Diencephalon (tissue), 1 donor: ENCODE results near the gene BOD1L1. TPM values are rescaled to one million over a fixed set of nuclear protein-coding genes. Genes with fewer than 3 reads are reported as not detected.
A peak's percentile ranks its signal among the peaks of the same experiment; 100 is the strongest.

ENCODE experiments used
- small RNA-seq: library from RNA; depleted of rRNA; stranded (forward); fragments of <200 nt; gene quantifications from one replicate; pipeline ENCODE3, GENCODE V24; 2014
- total RNA-seq: library from RNA; depleted of rRNA; stranded (reverse); fragments of >200 nt; gene quantifications from one replicate; pipeline ENCODE4 v1.2.3, GENCODE V29; 2014

Gene BOD1L1
- 58.8 TPM for total RNA-seq

GRCh38 chr4:13627606-13628311, at the start of gene BOD1L1:
TSS of gene BOD1L1 (minus strand) at chr4:13627725. CDS start at chr4:13627587, 138 bp downstream.

GRCh38 chr4:13543839-13544605, 83.5 kb downstream of the BOD1L1 start, which contains the start of gene NKX3-2:
TSS of gene NKX3-2 (minus strand) at chr4:13544508. CDS start at chr4:13544414, 94 bp downstream.

Small RNAs within 50 kb of the gene (small RNA-seq; reads per million reads assigned to genes)
- 0.62 reads per million, percentile 62 among the genes with 10 or more reads in this experiment for gene MIR5091

Other genes with a start within 250 kb of the BOD1L1 start
- 30.2 TPM for gene RAB28, start 143.4 kb downstream of the BOD1L1 start, total RNA-seq
- gene NKX3-2, start 83.2 kb downstream of the BOD1L1 start, total RNA-seq: not detected